IMR-90 (cell line): ENCODE measurements around the gene CYP19A1. TPM values are rescaled to one million over a fixed set of nuclear protein-coding genes. Genes with fewer than 3 reads are reported as not detected.

Experiments used
- ATAC-seq: fragments of 200-7000 bp; cut with Tn5 transposase; 2 replicates; pipeline ENCODE4 v1.9.1; 2020; ENCODE audit warnings: low read depth, mild to moderate bottlenecking, moderate library complexity
- BruUV-seq: library from RNA; stranded (reverse); fragments of 400-500 nt; replicated peaks from 2 replicates; lab custom pipeline; 2021; lab: Mats Ljungman, UMichigan
- CTCF ChIA-PET: fragments of 300-600 bp; formaldehyde crosslinking; extraction: SDS; loops from one replicate; lab custom pipeline; 2021; ENCODE audit warnings: antibody characterized with exemption; lab: Yijun Ruan, JAX
- POLR2A ChIA-PET: fragments of 300-600 bp; sonication (Branson Sonifier 250); formaldehyde crosslinking; loops from one replicate; lab custom pipeline; 2022; ENCODE audit warnings: antibody characterized with exemption; ENCODE audit not compliant: unreplicated experiment; lab: Charles Lee
- DNase-seq: peaks from one replicate; pipeline ENCODE4 v3.0.0; 2013
- H2AFZ ChIP-seq: replicated peaks from 2 replicates; pipeline ENCODE3; 2013; ENCODE audit warnings: low read length, mild to moderate bottlenecking; ENCODE audit not compliant: poor library complexity
- H2AK5ac ChIP-seq: 2 replicates; pipeline ENCODE4 v1.6.1; 2013; ENCODE audit warnings: low read depth, low read length, inconsistent platforms
- H2AK9ac ChIP-seq: replicated peaks from 2 replicates; pipeline ENCODE3; 2013; ENCODE audit warnings: mild to moderate bottlenecking, low read depth, low read length, moderate library complexity; ENCODE audit not compliant: poor library complexity
- H2BK120ac ChIP-seq: 2 replicates; pipeline ENCODE4 v1.6.1; 2013; ENCODE audit warnings: low read depth, low read length, inconsistent platforms
- H2BK15ac ChIP-seq: 3 replicates; pipeline ENCODE4 v1.6.1; 2013; ENCODE audit warnings: low read depth, low read length, inconsistent platforms
- H2BK20ac ChIP-seq: 2 replicates; pipeline ENCODE4 v1.6.1; 2013; ENCODE audit warnings: low read depth, mild to moderate bottlenecking, inconsistent platforms, low read length, moderate library complexity
- H2BK5ac ChIP-seq: 2 replicates; pipeline ENCODE4 v1.6.1; 2013; ENCODE audit warnings: mild to moderate bottlenecking, low read depth, low read length, inconsistent platforms; ENCODE audit not compliant: poor library complexity, severe bottlenecking
- H3K14ac ChIP-seq: replicated peaks from 2 replicates; pipeline ENCODE4 v1.6.1; 2013; ENCODE audit warnings: low read depth, low read length, inconsistent platforms
- H3K18ac ChIP-seq: 2 replicates; pipeline ENCODE4 v1.6.1; 2013; ENCODE audit warnings: low read depth, low read length, control low read depth
- H3K23ac ChIP-seq: 2 replicates; pipeline ENCODE4 v1.6.1; 2013; ENCODE audit warnings: low read depth, low read length, inconsistent platforms
- H3K27ac ChIP-seq: 2 replicates; pipeline ENCODE4 v1.5.1; 2013; ENCODE audit warnings: mild to moderate bottlenecking, control low read depth, low read length; ENCODE audit not compliant: insufficient read depth
- H3K27me3 ChIP-seq: 2 replicates; pipeline ENCODE4 v1.6.1; 2013; ENCODE audit warnings: low read length; ENCODE audit not compliant: control insufficient read depth, insufficient read depth
- H3K36me3 ChIP-seq: 2 replicates; pipeline ENCODE4 v1.6.1; 2013; ENCODE audit warnings: low read length, mixed read lengths; ENCODE audit not compliant: control insufficient read depth, insufficient read depth
- H3K4ac ChIP-seq: 2 replicates; pipeline ENCODE4 v1.6.1; 2013; ENCODE audit warnings: low read depth, low read length, inconsistent platforms
- H3K4me1 ChIP-seq: 2 replicates; pipeline ENCODE4 v1.6.1; 2013; ENCODE audit warnings: low read length, mixed read lengths; ENCODE audit not compliant: control insufficient read depth, insufficient read depth
- H3K4me2 ChIP-seq: 2 replicates; pipeline ENCODE4 v1.6.1; 2013; ENCODE audit warnings: low read depth, mild to moderate bottlenecking, control low read depth, low read length, moderate library complexity
- H3K4me3 ChIP-seq: 2 replicates; pipeline ENCODE4 v1.5.1; 2013; ENCODE audit warnings: low read depth, mild to moderate bottlenecking, control low read depth, low read length, moderate library complexity; ENCODE audit not compliant: insufficient read depth
- H3K56ac ChIP-seq: 2 replicates; pipeline ENCODE4 v1.6.1; 2013; ENCODE audit warnings: low read length, inconsistent platforms; ENCODE audit not compliant: insufficient read depth; ENCODE audit errors: extremely low read depth
- H3K79me1 ChIP-seq, 2 experiments: 2 replicates each; pipeline ENCODE4 v1.6.1; 2013; ENCODE audit warnings: low read length in 2 of 2, inconsistent platforms in 1 of 2, low read depth in 1 of 2
- H3K9ac ChIP-seq: 2 replicates; pipeline ENCODE4 v1.6.1; 2013; ENCODE audit warnings: low read depth, low read length, control low read depth
- H3K9me1 ChIP-seq: 2 replicates; pipeline ENCODE4 v1.6.1; 2013; ENCODE audit warnings: low read length, inconsistent platforms; ENCODE audit not compliant: insufficient read depth
- H3K9me3 ChIP-seq: 2 replicates; pipeline ENCODE4 v1.6.1; 2013; ENCODE audit warnings: low read length; ENCODE audit not compliant: control insufficient read depth, insufficient read depth
- H4K20me1 ChIP-seq: 2 replicates; pipeline ENCODE4 v1.6.1; 2013; ENCODE audit warnings: low read length, inconsistent platforms; ENCODE audit not compliant: insufficient read depth
- H4K5ac ChIP-seq: 2 replicates; pipeline ENCODE4 v1.6.1; 2013; ENCODE audit warnings: mild to moderate bottlenecking, low read depth, low read length, control low read depth
- H4K8ac ChIP-seq, 2 experiments: 2 replicates each; pipeline ENCODE4 v1.6.1; 2013; ENCODE audit warnings: low read depth in 2 of 2, low read length in 2 of 2, control low read depth in 1 of 2, inconsistent platforms in 1 of 2
- H4K91ac ChIP-seq: 2 replicates; pipeline ENCODE4 v1.6.1; 2013; ENCODE audit warnings: low read depth, low read length, inconsistent platforms; ENCODE audit not compliant: insufficient read depth
- BHLHE40 ChIP-seq: fragments of 150-350 bp; IDR thresholded peaks from 2 replicates; pipeline ENCODE4 v1.6.1; 2016; ENCODE audit warnings: mild to moderate bottlenecking, low read depth, low read length
- CEBPB ChIP-seq: IDR thresholded peaks from 2 replicates; pipeline ENCODE4 v1.6.1; 2012; ENCODE audit warnings: low read depth, low read length, improper control_type of control experiment
- CHD1 ChIP-seq: IDR thresholded peaks from 2 replicates; pipeline ENCODE4 v1.6.1; 2012; ENCODE audit warnings: low read depth, low read length, improper control_type of control experiment
- FOS ChIP-seq: fragments of 150-350 bp; IDR thresholded peaks from 2 replicates; pipeline ENCODE4 v1.6.1; 2016; ENCODE audit warnings: low read depth, low read length
- MAFK ChIP-seq: IDR thresholded peaks from 2 replicates; pipeline ENCODE4 v1.6.1; 2012; ENCODE audit warnings: low read depth, low read length, improper control_type of control experiment
- MAZ ChIP-seq: IDR thresholded peaks from 2 replicates; pipeline ENCODE4 v1.6.1; 2012; ENCODE audit warnings: low read depth, mild to moderate bottlenecking, low read length, improper control_type of control experiment, moderate library complexity, borderline replicate concordance
- NFE2L2 ChIP-seq: fragments of 150-350 bp; IDR thresholded peaks from 2 replicates; pipeline ENCODE4 v1.6.1; 2016; ENCODE audit warnings: low read depth, mild to moderate bottlenecking, low read length
- WGBS, 2 experiments: methylation state at CpG; one replicate each; pipeline versions ENCODE4 v1.1.5 to v1.1.7; 2013; ENCODE audit warnings: missing lambda C conversion rate in 2 of 2; ENCODE audit not compliant: insufficient read length in 1 of 2; ENCODE audit errors: extremely low coverage in 2 of 2; 5-methylcytosine and 5-hydroxymethylcytosine counted together
- dilution Hi-C: fragments of 300-500 bp; cut with HindIII; formaldehyde crosslinking; loops from one replicate; pipeline ENCODE4 v1.14.3; 2018; ENCODE audit warnings: low sequenced_read_pairs; ENCODE audit not compliant: unreplicated experiment
- in situ Hi-C: fragments of 300-500 bp; cut with MboI; formaldehyde crosslinking; loops from 3 replicates; pipeline ENCODE4 v1.14.3; 2019; ENCODE audit warnings: low sequenced_read_pairs, inconsistent platforms, mixed read lengths
- intact Hi-C: fragments of 100-400 bp; cut with micrococcal nuclease; formaldehyde crosslinking; loops from 2 replicates; pipeline ENCODE4 v1.10.0; 2022
- polyA plus RNA-seq, 3 experiments: library from polyadenylated mRNA; depleted of rRNA; stranded (reverse); fragments of >200 nt; gene quantifications; 2 replicates each; pipeline ENCODE4 v1.2.3, GENCODE V29; 2012; ENCODE audit warnings: low replicate concordance in 1 of 3
- total RNA-seq: library from RNA; depleted of rRNA; stranded (reverse); fragments of >200 nt; gene quantifications from 2 replicates; pipeline ENCODE4 v1.2.3, GENCODE V29; 2012
- TF ChIP-seq, protein P1 (sequence below): fragments of 150-350 bp; IDR thresholded peaks from 2 replicates; pipeline ENCODE4 v1.6.1; 2017; ENCODE audit warnings: mild to moderate bottlenecking, antibody characterized with exemption, low read length, low read depth

The CYP19A1 gene
- total and polyA plus RNA-seq, 2 of the 4 experiments (the other 2 are of a cell fraction) = not detected

DNA sequence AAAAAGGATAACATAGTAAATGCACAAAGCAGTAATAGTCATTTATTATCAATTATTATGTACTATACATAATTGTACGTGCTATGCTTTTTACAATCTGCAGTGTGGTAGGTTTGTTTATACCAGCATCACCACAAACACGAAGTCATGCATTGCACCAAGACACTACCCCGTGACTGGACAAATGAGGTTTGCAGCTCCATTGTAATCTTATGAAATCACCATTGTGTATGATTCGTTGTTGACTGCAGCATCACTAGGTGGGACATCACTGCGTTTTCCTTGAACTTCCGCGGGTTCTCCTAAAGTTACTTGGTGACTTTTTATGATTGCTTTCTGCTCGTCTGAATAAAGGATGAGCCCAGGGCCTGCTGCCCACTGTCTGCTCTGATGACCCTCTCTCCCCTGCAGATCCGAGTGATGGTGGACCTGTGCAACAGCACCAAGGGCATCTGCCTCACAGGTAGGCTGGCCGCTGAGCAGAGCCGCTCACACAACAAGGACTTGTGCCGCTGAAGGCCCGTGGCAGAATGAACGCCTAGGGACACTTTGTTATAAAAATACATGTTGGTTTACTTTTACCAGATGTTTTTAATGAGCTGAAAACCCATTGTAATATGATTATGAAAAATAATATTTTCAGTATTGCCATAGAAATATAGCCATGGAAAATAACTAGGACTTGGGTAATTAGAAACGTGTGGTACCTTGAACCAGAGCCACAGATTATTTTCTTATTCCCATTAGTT, 38.8 kb upstream of the CYP19A1 start:
- Histone ChIP-seq H3K79me1 (no peaks in the 10 kb centered on the region), H2AK9ac (no peak overlapping the region), H2AK5ac (no peak overlapping the region), H3K9me1 (peaks cover 5% of the 10 kb centered on the region; the same call in 1 of the 2 replicates), H4K5ac (peak overlapping the region; percentile 17), H3K27ac (peak overlapping the region; percentile 22; the same call in 1 of the 2 replicates), H4K91ac (no peak overlapping the region; the same call in 1 of the 2 replicates), H4K20me1 (no peaks in the 10 kb centered on the region), H3K4ac (peak overlapping the region; percentile 56; the same call in 1 of the 2 replicates), H2BK20ac (peak overlapping the region; percentile 79), H3K4me1 (peaks cover 8% of the 10 kb centered on the region), H2BK15ac (no peak overlapping the region), H3K4me3 (no peak overlapping the region), H3K18ac (peak overlapping the region; percentile 36; the same call in 1 of the 2 replicates), H4K8ac (0 out of 4 replicates have a peak overlapping the region, but pooled peaks of 1 of the 2 experiments have one; percentile 12), H3K23ac (no peak overlapping the region), H3K4me2 (no peak overlapping the region), H3K14ac (no peak overlapping the region), H2BK5ac (no peak overlapping the region), H3K27me3 (peaks cover 25% of the 10 kb centered on the region), H2BK120ac (peak overlapping the region; percentile 64), H3K56ac (no peak overlapping the region), H2AFZ (no peak overlapping the region), H3K9ac (no peak overlapping the region), H3K9me3 (no peaks in the 10 kb centered on the region), H3K36me3 (no peaks in the 10 kb centered on the region)
- dilution Hi-C loops (no loop called here), intact Hi-C loops (no loop called here), in situ Hi-C loops (loop anchor here (5.0 kb wide), 1 partner anchor 90 kb away; no protein-coding TSS in a partner anchor)
- TF ChIP-seq MAFK (peak; percentile 31; the same call in 1 of the 2 replicates), CHD1 (no peak), FOS (peak; percentile 53), NFE2L2 (peak; percentile 56; the same call in 1 of the 2 replicates), MAZ (no peak), CEBPB (peak; percentile 82), BHLHE40 (peak; percentile 97)
- TF ChIP-seq, protein P1, sequence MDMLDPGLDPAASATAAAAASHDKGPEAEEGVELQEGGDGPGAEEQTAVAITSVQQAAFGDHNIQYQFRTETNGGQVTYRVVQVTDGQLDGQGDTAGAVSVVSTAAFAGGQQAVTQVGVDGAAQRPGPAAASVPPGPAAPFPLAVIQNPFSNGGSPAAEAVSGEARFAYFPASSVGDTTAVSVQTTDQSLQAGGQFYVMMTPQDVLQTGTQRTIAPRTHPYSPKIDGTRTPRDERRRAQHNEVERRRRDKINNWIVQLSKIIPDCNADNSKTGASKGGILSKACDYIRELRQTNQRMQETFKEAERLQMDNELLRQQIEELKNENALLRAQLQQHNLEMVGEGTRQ = peak; percentile 65; the same call in 1 of the 2 replicates
- no CpG with 5 or more reads among the region's 15 CpGs for WGBS, 2 experiments
- no TSS peak for BruUV-seq
- ChIA-PET POLR2A (interaction anchor here (1.2 kb wide), 1 partner anchor 9 kb away, joined by 3 read pairs; no protein-coding TSS in a partner anchor), CTCF (interaction anchor here (1.2 to 9.7 kb wide), 3 partner anchors 33 to 214 kb away, joined by 3 to 89 read pairs (median 23); no protein-coding TSS in a partner anchor)
- DNase-seq = peak; percentile 93
- peak; percentile 56 for ATAC-seq
